Measurements from ENCODE around the gene UBR1.
"Not testable (repeated sequence)": the region's sequence is repeated elsewhere in the genome, so short reads cannot be mapped to it uniquely, and the experiment has no call there.

UBR1 gene

DNA sequence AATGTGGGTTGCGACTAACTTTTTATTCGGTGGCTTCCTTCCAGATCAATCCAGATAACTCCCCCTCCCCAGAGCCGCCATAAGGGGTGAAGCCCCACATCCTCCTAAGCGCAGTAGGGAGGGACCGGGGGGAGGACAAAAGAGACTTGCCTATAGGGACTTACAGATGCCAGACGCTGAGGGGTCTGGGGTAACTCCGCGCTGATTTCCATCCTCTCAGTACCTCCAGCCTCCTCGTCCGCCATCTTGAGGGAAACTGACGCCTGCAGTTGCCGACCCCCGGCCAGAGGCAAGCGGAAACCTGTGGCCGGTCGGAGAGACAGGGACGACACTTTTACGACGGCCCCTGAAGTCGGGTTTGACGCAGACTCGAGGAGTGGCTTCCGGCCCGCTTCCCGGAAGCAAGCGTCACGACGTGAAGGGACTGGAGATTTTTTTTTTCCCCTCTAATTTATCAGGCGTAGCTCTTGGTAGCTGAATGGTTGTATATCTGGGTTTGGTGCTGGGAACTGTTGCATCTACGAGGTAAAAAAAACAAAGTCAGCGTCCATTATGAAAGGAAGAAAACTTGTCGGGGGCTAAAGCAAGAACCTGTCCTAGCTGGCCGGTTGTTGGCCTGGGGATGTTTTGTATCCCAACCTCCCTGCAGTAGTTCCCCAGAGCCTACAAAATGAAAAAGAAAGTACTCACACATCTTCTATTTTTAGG lies at the start of gene UBR1:
Gene UBR1, minus strand, starts transcription at position 261 of the 708 bp plus-strand sequence. Its CDS starts 16 bp downstream, at position 245.
- in situ Hi-C loops (cut with HindIII; ENCODE audit: low pct_unique_long_range_greater_than_20kb, low sequenced_read_pairs): no loop called here
- DNase-seq (ENCODE audit: low read depth in 1 of 2, low spot score in 1 of 2): peak; percentile 56 to 91
- no peak for TF ChIP-seq JUND (IDR thresholded peaks at IDR 0.05; ENCODE audit: low read depth)

DNA sequence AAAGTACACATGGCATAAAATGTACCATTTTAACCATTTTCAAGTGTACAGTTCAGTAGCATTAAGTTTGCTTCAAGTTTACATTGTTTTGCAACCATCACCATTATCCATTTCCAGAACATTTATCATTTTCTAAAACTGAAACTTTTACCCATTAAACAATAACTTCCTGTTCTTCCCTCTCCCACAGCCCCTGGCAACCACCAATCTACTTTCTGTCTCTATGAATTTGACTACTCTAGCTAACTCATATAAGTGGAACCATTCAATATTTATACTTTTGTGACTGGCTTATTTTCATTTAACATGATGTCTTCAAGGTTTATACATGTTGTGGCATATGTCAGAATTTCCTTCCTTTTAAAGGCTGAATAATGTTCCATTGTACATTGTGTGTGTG lies 47.4 kb upstream of the UBR1 start:
- DNase-seq (ENCODE audit: low read depth in 1 of 2, low spot score in 1 of 2): no peak
- in situ Hi-C loops (cut with HindIII; ENCODE audit: low pct_unique_long_range_greater_than_20kb, low sequenced_read_pairs): no loop called here
- no peak for TF ChIP-seq JUND (IDR thresholded peaks at IDR 0.05; ENCODE audit: low read depth)

DNA sequence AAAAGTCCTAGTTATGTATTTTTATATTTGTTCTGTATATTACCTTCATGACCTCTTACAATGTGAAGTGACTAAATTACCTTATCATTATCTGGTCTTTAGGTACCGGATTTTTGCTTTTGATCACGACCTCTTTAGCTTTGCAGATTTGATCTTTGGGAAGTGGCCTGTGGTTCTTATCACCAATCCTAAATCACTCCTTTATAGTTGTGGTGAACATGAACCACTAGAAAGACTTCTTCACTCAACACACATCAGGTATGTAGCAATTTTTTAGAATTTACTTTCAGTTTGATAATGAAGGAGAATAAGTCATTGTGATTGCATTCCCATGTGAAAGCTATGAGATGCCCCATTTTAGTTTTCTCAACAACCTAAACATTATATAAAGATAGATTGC lies 45.9 kb upstream of the UBR1 start:
- in situ Hi-C loops (cut with HindIII; ENCODE audit: low pct_unique_long_range_greater_than_20kb, low sequenced_read_pairs): no loop called here
- no peak for TF ChIP-seq JUND (IDR thresholded peaks at IDR 0.05; ENCODE audit: low read depth)
- DNase-seq (ENCODE audit: low read depth in 1 of 2, low spot score in 1 of 2): no peak

DNA sequence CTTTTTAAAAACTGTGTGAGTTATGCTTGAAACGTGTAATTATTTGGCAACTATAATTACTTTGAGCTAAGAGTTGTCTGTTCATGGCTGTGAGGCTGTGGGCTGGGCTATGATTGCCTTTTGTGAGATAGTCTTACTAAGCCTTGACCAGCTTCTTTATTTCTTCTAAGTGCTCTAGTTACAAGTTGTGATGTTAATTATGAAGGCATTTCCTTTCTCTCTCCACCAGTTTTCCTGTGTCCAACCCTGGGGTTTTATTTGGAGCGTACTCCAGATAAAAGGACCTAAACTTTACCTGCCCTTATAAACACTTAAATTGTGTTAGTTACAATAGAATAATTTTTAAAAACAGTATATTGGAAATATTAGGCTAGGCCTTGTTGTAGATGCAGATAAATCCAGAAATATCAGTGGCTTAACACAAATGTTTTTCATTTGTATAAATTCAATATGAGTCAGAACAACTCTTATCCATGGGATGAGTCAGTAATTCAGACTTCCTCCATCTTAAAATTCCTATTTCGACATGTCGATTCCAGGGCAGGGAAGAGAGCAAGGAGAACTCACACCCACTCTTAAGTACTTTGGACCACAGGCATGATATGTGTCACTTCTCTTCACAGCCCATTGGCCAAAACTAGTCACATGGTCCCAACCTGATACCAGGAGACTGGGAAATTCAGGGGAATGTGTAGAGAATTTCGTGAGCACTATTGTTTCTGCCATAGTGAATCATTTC lies 44.5 kb upstream of the UBR1 start:
- DNase-seq (ENCODE audit: low read depth in 1 of 2, low spot score in 1 of 2): no peak
- TF ChIP-seq JUND (IDR thresholded peaks at IDR 0.05; ENCODE audit: low read depth): no peak
- in situ Hi-C loops (cut with HindIII; ENCODE audit: low pct_unique_long_range_greater_than_20kb, low sequenced_read_pairs): no loop called here

DNA sequence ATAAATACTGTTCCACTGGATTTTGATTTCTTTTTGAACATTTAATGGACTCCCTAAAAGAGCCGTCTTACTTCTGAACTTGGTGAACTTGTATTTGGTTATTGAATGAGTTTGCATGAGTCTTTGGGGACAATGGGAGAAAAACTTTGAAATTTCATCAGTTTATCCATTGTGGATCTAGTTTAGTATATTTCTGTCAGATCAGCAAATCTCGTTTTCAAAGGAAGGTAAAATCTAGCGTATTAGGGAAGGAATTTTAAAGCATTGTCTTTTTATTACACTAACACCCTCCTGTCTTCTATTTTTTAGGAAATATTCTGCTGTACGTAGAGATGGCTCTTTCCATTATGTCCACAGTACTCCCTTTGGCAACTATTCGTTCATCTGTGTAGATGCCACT lies 40.3 kb upstream of the UBR1 start:
- DNase-seq (ENCODE audit: low read depth in 1 of 2, low spot score in 1 of 2): no peak
- TF ChIP-seq JUND (IDR thresholded peaks at IDR 0.05; ENCODE audit: low read depth): no peak
- in situ Hi-C loops (cut with HindIII; ENCODE audit: low pct_unique_long_range_greater_than_20kb, low sequenced_read_pairs): no loop called here

DNA sequence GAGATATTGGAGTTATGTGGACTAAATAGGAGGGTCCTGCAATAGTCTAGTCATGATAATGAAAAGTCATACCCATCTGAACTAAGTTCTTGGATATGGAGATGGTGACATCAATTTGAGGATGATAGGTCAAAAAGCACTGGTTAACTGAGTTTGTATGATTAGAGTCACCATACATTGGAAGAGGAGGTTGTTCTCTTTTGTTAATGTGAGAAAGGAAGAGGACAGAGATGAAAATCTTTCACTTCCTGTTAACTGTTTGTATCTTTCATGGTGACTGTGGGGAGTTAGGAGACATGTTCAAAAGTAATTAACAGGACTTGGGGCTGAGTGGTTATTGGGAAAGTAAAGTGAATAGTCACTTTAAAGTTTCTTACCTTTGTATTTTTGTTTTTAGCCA lies 38.7 kb upstream of the UBR1 start:
- no peak for TF ChIP-seq JUND (IDR thresholded peaks at IDR 0.05; ENCODE audit: low read depth)
- in situ Hi-C loops (cut with HindIII; ENCODE audit: low pct_unique_long_range_greater_than_20kb, low sequenced_read_pairs): no loop called here
- DNase-seq (ENCODE audit: low read depth in 1 of 2, low spot score in 1 of 2): no peak

- in situ Hi-C loops (cut with HindIII; ENCODE audit: low pct_unique_long_range_greater_than_20kb, low sequenced_read_pairs): no loop called here
- TF ChIP-seq JUND (IDR thresholded peaks at IDR 0.05; ENCODE audit: low read depth): no peak
- peak in 1 of 2 experiments; percentile 12 for DNase-seq (ENCODE audit: low read depth in 1 of 2, low spot score in 1 of 2)
These were observed 37.5 kb upstream of the UBR1 start for GRCh38 chr15:43143203-43143941.

DNA sequence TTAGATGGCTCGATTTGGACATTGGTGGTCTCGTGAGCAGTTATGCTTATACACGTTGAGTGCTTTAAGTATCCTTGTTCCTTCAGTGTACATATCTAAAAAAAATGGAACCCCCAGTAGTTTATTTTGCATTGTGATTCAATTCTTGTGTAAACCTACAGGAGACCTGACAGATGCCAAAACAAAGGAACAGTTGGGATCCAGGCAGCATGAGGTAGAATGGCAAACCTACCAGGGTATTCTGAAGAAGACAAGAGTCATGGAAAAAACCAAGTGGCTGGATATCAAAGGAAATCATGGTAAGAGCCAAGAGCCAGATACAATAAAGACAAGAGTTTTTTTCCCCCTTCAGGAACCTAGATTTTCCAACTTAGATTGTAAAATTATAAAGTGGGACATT lies 29.5 kb upstream of the UBR1 start:
- no peak for DNase-seq (ENCODE audit: low read depth in 1 of 2, low spot score in 1 of 2)

GRCh38 chr15:43134157-43134635 lies 28.4 kb upstream of the UBR1 start:
- in situ Hi-C loops (cut with HindIII; ENCODE audit: low pct_unique_long_range_greater_than_20kb, low sequenced_read_pairs): no loop called here
- TF ChIP-seq JUND (IDR thresholded peaks at IDR 0.05; ENCODE audit: low read depth): no peak
- DNase-seq (ENCODE audit: low read depth in 1 of 2, low spot score in 1 of 2): peak; percentile 11 to 18

More for the DNA sequence above, 29.5 kb upstream of the UBR1 start:
- in situ Hi-C loops (cut with HindIII; ENCODE audit: low pct_unique_long_range_greater_than_20kb, low sequenced_read_pairs): no loop called here
- TF ChIP-seq JUND (IDR thresholded peaks at IDR 0.05; ENCODE audit: low read depth): no peak

DNA sequence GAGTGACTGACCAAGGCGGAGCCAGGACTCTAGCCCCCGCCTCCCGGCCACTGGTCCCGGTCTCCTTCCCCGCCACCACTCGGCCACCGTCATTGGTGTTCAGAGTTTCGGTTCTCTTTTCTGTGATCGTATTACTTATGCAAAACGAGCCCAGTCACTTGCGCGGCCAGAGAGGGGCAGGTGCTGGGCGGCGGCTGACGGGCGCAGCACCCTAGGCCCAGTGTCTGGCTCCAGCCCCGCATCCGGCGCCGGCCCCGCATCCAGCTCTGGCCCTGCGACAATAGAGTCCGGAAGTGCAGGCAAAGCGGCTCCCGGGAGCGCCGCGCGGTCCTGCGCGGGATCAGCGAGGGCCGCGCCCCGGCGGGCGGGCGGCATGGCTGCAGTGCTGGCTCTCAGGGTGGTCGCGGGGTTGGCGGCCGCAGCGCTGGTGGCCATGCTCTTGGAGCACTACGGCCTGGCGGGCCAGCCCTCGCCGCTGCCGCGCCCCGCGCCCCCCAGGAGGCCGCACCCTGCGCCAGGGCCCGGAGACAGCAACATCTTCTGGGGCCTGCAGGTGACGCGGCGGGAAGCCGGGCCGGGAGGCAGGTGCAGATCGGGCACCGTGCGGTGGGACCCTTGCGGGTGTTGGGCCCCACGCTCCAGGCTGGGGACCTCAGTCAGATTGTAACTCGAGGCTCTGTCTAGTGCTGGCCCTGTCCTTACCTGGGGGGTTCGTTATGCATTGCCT lies 27.8 kb upstream of the UBR1 start, which contains the start of gene TMEM62:
Gene TMEM62, plus strand, starts transcription at position 157 of the 727 bp plus-strand sequence. Its CDS starts 217 bp downstream, at position 374.
- in situ Hi-C loops (cut with HindIII; ENCODE audit: low pct_unique_long_range_greater_than_20kb, low sequenced_read_pairs): no loop called here
- DNase-seq (ENCODE audit: low read depth in 1 of 2, low spot score in 1 of 2): peak; percentile 93 to 94
- TF ChIP-seq JUND (IDR thresholded peaks at IDR 0.05; ENCODE audit: low read depth): no peak

DNA sequence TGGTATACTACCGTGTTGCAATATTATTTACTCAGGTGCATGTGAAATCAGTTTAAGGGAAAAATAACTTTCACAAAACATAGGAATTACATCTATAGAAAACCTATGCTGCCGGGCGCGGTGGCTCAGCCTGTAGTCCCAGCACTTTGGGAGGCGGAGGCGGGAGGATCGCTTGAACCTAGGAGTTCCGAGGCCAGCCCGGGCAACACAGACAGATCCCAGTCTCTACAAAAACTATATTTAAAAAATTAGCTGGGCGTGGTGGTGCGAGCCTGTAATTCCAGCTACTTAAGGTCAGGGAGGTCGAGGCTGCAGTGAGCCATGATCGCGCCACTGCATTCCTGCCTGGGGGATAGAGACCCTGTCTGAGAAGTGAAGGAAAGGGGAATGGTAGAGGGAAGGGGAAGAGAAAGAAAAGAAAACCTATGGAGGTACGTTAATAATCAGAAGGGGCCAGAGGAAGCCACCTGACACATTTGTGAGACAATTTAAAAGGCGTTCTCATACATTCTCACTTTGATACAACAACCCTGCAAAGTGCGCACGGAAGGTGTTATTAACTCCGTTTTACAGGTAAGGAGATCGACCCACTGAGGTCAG lies 27.1 kb upstream of the UBR1 start:
- in situ Hi-C loops (cut with HindIII; ENCODE audit: low pct_unique_long_range_greater_than_20kb, low sequenced_read_pairs): no loop called here
- peak in 1 of 2 experiments; percentile 14 for DNase-seq (ENCODE audit: low read depth in 1 of 2, low spot score in 1 of 2)
- TF ChIP-seq JUND (IDR thresholded peaks at IDR 0.05; ENCODE audit: low read depth): no peak

DNA sequence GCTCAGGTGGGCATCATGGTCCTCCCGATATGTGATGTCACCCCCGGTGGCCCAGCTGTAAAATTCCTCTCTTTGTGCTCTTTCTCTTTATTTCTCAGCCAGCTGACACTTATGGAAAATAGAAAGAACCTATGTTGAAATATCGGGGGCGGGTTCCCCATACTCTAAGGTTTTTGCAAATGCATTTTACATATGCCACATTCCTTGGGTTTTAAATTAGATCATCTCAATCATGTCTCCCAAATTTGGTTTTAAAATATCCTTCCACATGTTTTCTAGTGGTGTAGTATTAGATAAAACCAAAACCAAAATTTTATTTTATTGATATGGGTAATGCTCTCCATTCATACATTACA lies 23.1 kb upstream of the UBR1 start:
- DNase-seq (ENCODE audit: low read depth in 1 of 2, low spot score in 1 of 2): no peak
- in situ Hi-C loops (cut with HindIII; ENCODE audit: low pct_unique_long_range_greater_than_20kb, low sequenced_read_pairs): no loop called here
- no peak for TF ChIP-seq JUND (IDR thresholded peaks at IDR 0.05; ENCODE audit: low read depth)

GRCh38 chr15:43128174-43128979 lies 22.5 kb upstream of the UBR1 start:
- in situ Hi-C loops (cut with HindIII; ENCODE audit: low pct_unique_long_range_greater_than_20kb, low sequenced_read_pairs); DNase-seq (ENCODE audit: low read depth in 1 of 2, low spot score in 1 of 2): not testable (repeated sequence)
